AG04449 (cell line): ENCODE results near the gene SELENOT.

Source experiments
- CTCF ChIA-PET: fragments of 350-600 bp; formaldehyde crosslinking; extraction: SDS; loops from one replicate; lab custom pipeline; 2021; ENCODE audit warnings: antibody characterized with exemption; lab: Yijun Ruan, JAX
- POLR2A ChIA-PET: fragments of 400-600, 350-600 bp; formaldehyde crosslinking; extraction: SDS; loops from one replicate; lab custom pipeline; 2020; ENCODE audit warnings: antibody characterized with exemption, inconsistent platforms; lab: Yijun Ruan, JAX
- DNase-seq: peaks from one replicate; pipeline ENCODE4 v3.0.0-alpha.2; 2010; ENCODE audit warnings: low read depth, low spot score
- H3K4me3 ChIP-seq: 2 replicates; pipeline ENCODE4 v1.5.1; 2011; ENCODE audit warnings: low read depth, mild to moderate bottlenecking, control low read depth, low read length
- CTCF ChIP-seq: IDR thresholded peaks from one replicate; pipeline ENCODE4 v1.5.1; 2011; ENCODE audit warnings: mild to moderate bottlenecking, moderate library complexity, low read length, control low read depth, inconsistent platforms; ENCODE audit not compliant: insufficient read depth; ENCODE audit errors: missing control alignments

Gene SELENOT

GRCh38 chr3:150567328-150567727, 35.8 kb upstream of the SELENOT start:
- no peak for TF ChIP-seq CTCF
- no peak for DNase-seq
- ChIA-PET CTCF (interaction anchor here (2.2 kb wide), 1 partner anchor 17 kb away, joined by 5 read pairs; no protein-coding TSS in a partner anchor), POLR2A (no interaction called here)
- no peak overlapping the region for H3K4me3 ChIP-seq

GRCh38 chr3:150577855-150578254, 25.3 kb upstream of the SELENOT start:
- no peak for DNase-seq
- H3K4me3 ChIP-seq: no peak overlapping the region
- CTCF ChIA-PET: interaction anchor here (1.4 to 2.0 kb wide), 2 partner anchors 9 to 11 kb away, joined by 3 to 7 read pairs; no protein-coding TSS in a partner anchor
- POLR2A ChIA-PET: interaction anchor here (1.0 kb wide), 1 partner anchor 31 kb away, joined by 4 read pairs; the partner anchor contains the start of genes EIF2A and SERP1
- no peak for TF ChIP-seq CTCF

GRCh38 chr3:150581174-150581573, 21.9 kb upstream of the SELENOT start:
- CTCF ChIA-PET: interaction anchor here (1.6 kb wide), 1 partner anchor 8 kb away, joined by 5 read pairs; no protein-coding TSS in a partner anchor
- DNase-seq: no peak
- POLR2A ChIA-PET: no interaction called here
- no peak for TF ChIP-seq CTCF
- H3K4me3 ChIP-seq: no peak overlapping the region

GRCh38 chr3:150582620-150583019, 20.5 kb upstream of the SELENOT start:
- no peak for DNase-seq
- POLR2A ChIA-PET: no interaction called here
- no peak overlapping the region for H3K4me3 ChIP-seq
- TF ChIP-seq CTCF: no peak
- CTCF ChIA-PET: interaction anchor here (1.0 to 1.5 kb wide), 2 partner anchors 27 to 87 kb away, joined by 3 read pairs; no protein-coding TSS in a partner anchor

- no peak for TF ChIP-seq CTCF
- no peak overlapping the region for H3K4me3 ChIP-seq
- CTCF ChIA-PET: interaction anchor here (1.0 to 1.5 kb wide), 2 partner anchors 28 to 87 kb away, joined by 3 read pairs; no protein-coding TSS in a partner anchor
- POLR2A ChIA-PET: no interaction called here
- no peak for DNase-seq
These were observed 20.1 kb upstream of the SELENOT start for GRCh38 chr3:150583028-150583427.

- ChIA-PET POLR2A (interaction anchor here (0.8 to 1.7 kb wide), 2 partner anchors 42 to 90 kb away, joined by 3 to 4 read pairs; partner anchors contain the start of genes EIF2A and SERP1), CTCF (interaction anchor here (1.2 kb wide), 1 partner anchor 11 kb away, joined by 3 read pairs; no protein-coding TSS in a partner anchor)
- no peak overlapping the region for H3K4me3 ChIP-seq
- DNase-seq: no peak
- TF ChIP-seq CTCF: no peak
These were observed 14.9 kb upstream of the SELENOT start for GRCh38 chr3:150588027-150588830.
